K562 (cell line): ENCODE measurements around the gene RAB25. TPM values are rescaled to one million over a fixed set of nuclear protein-coding genes. Genes with fewer than 3 reads are reported as not detected.

Experiments
- BRD9 ChIP-seq: fragments of 450-650 bp; IDR thresholded peaks from 2 replicates; pipeline ENCODE4 v1.6.1; 2018; ENCODE audit warnings: low read depth; ENCODE audit not compliant: partially characterized antibody
- ELK3 ChIP-seq: fragments of 450-650 bp; formaldehyde crosslinking; IDR thresholded peaks from 2 replicates; pipeline ENCODE4 v1.4.0; 2020; ENCODE audit warnings: mild to moderate bottlenecking
- ERF ChIP-seq: fragments of 450-650 bp; formaldehyde crosslinking; IDR thresholded peaks from 2 replicates; pipeline ENCODE4 v1.4.0; 2020; ENCODE audit warnings: mild to moderate bottlenecking, mixed read lengths
- FOXM1 ChIP-seq, 2 experiments: fragments of 450-650 bp in 1 of 2; sonication (generic) in 1 of 2; formaldehyde crosslinking in 1 of 2; IDR thresholded peaks; 2 replicates each; pipeline versions ENCODE4 v1.6.1 to v1.9.0; 2017 to 2022; ENCODE audit warnings: low read depth in 2 of 2, mild to moderate bottlenecking in 2 of 2, missing genetic modification reagents in 1 of 2, moderate library complexity in 1 of 2
- GATAD2B ChIP-seq: fragments of 450-650 bp; IDR thresholded peaks from 2 replicates; pipeline ENCODE4 v1.6.1; 2017; ENCODE audit warnings: mild to moderate bottlenecking, borderline replicate concordance
- NBN ChIP-seq: fragments of 450-650 bp; IDR thresholded peaks from 2 replicates; pipeline ENCODE4 v1.6.1; 2016; ENCODE audit warnings: low read depth, mild to moderate bottlenecking
- PHB2 ChIP-seq: fragments of 450-650 bp; IDR thresholded peaks from 2 replicates; pipeline ENCODE4 v1.6.1; 2017; ENCODE audit warnings: low read depth
- PHF20 ChIP-seq: fragments of 450-650 bp; IDR thresholded peaks from 2 replicates; pipeline ENCODE4 v1.6.1; 2018; ENCODE audit not compliant: partially characterized antibody
- POLR2G ChIP-seq: fragments of 200-400 bp; formaldehyde crosslinking; IDR thresholded peaks from 2 replicates; pipeline ENCODE4 v1.6.1; 2017; ENCODE audit warnings: low read depth, mild to moderate bottlenecking, antibody characterized with exemption, low read length, moderate library complexity
- SMARCE1 ChIP-seq: fragments of 450-650 bp; IDR thresholded peaks from 2 replicates; pipeline ENCODE4 v1.7.1; 2016; ENCODE audit warnings: mild to moderate bottlenecking
- SOX6 ChIP-seq: fragments of 450-650 bp; IDR thresholded peaks from 2 replicates; pipeline ENCODE4 v1.6.1; 2014; ENCODE audit warnings: mild to moderate bottlenecking
- TEAD4 ChIP-seq, 2 experiments: sonication (generic) in 1 of 2; formaldehyde crosslinking in 1 of 2; IDR thresholded peaks; 2 replicates each; pipeline versions ENCODE4 v1.6.1 to v1.8.0; 2012 to 2022; ENCODE audit warnings: borderline replicate concordance in 1 of 2, inconsistent platforms in 1 of 2, low read length in 1 of 2, mild to moderate bottlenecking in 1 of 2, missing genetic modification reagents in 1 of 2
- ZC3H4 ChIP-seq: sonication (generic); formaldehyde crosslinking; IDR thresholded peaks from 2 replicates; pipeline ENCODE4 v1.9.0; 2021; ENCODE audit warnings: missing genetic modification reagents, borderline replicate concordance
- ZNF407 ChIP-seq: fragments of 450-650 bp; IDR thresholded peaks from 2 replicates; pipeline ENCODE4 v1.6.1; 2016; ENCODE audit warnings: low read depth
- ZZZ3 ChIP-seq: fragments of 450-650 bp; IDR thresholded peaks from 2 replicates; pipeline ENCODE4 v1.6.1; 2016; ENCODE audit warnings: antibody characterized with exemption, mild to moderate bottlenecking, moderate library complexity
- polyA plus RNA-seq, 8 experiments: library from polyadenylated mRNA; depleted of rRNA in 4 of 8; stranded (reverse) in 5 of 8; unstranded in 3 of 8; fragments of >200 nt; fragmentation: Nextera tagmentation in 2 of 8; fragmentation: Illumina TruSeq in 1 of 8; extraction: Ambion mirVana in 2 of 8; extraction: Trizol in 1 of 8; gene quantifications; 2 replicates each; pipeline versions ENCODE4 v1.2.1 to v1.2.3, GENCODE V29; 2011 to 2014; ENCODE audit warnings: inconsistent platforms in 1 of 8, missing spikeins in 1 of 8
- total RNA-seq, 7 experiments: library from RNA; depleted of rRNA in 6 of 7; stranded (reverse); fragments of >200 nt in 6 of 7; fragmentation: Illumina TruSeq in 2 of 7; extraction: Trizol in 2 of 7; gene quantifications; 2 replicates each; pipeline versions ENCODE4 v1.2.1 to v1.2.3, GENCODE V29; 2011 to 2021; ENCODE audit warnings: low replicate concordance in 1 of 7

RAB25 gene
- total and polyA plus RNA-seq, 9 of the 15 experiments (the other 6 are each of a cell fraction or from before 2014, with no cell fraction given) = 0.10 to 0.27 (median 0.13) TPM; not detected in 6

GRCh38 chr1:156052862-156053767, 7.8 kb upstream of the RAB25 start (continued):
- no peak for TF ChIP-seq ZNF407
- TF ChIP-seq BRD9 = no peak
- no peak for TF ChIP-seq NBN
- TF ChIP-seq ERF (CRISPR knock-in tag) = no peak
- peak; percentile 77 for TF ChIP-seq POLR2G
- TF ChIP-seq TEAD4 (IDR thresholded peaks at IDR 0.05; ENCODE audit: low read length) = no peak
- no peak for TF ChIP-seq TEAD4 (CRISPR knock-in tag; IDR thresholded peaks at IDR 0.05; ENCODE audit: borderline replicate concordance)
- no peak for TF ChIP-seq FOXM1 (IDR thresholded peaks at IDR 0.05; ENCODE audit: low read depth)
- TF ChIP-seq FOXM1 (CRISPR knock-in tag; IDR thresholded peaks at IDR 0.05; ENCODE audit: low read depth) = no peak
- TF ChIP-seq SMARCE1 = peak; percentile 61; the same call in 1 of the 2 replicates
- 0 out of 2 replicates have a peak, but pooled peaks have one; percentile 12 for TF ChIP-seq SOX6
- no peak for TF ChIP-seq PHB2
- no peak for TF ChIP-seq GATAD2B
- TF ChIP-seq ZC3H4 (CRISPR knock-in tag) = no peak
- TF ChIP-seq ZZZ3 = no peak
- no peak for TF ChIP-seq ELK3 (CRISPR knock-in tag)
- TF ChIP-seq PHF20 = no peak
